Mesothelial cell of epicardium (in vitro differentiated cells): ENCODE results near the gene CCL13. TPM values are rescaled to one million over a fixed set of nuclear protein-coding genes. Genes with fewer than 3 reads are reported as not detected.

Experiments
- DNase-seq, 2 experiments: peaks; one replicate each; pipeline ENCODE4 v3.0.0; 2021; ENCODE audit warnings: low spot score in 2 of 2; ENCODE audit not compliant: unreplicated experiment in 2 of 2
- H3K27ac Mint-ChIP-seq: 2 replicates; pipeline ENCODE4 v1.8.0; 2021; ENCODE audit warnings: mixed read lengths
- H3K27me3 Mint-ChIP-seq: 2 replicates; pipeline ENCODE4 v1.8.0; 2021; ENCODE audit warnings: low read depth, mixed read lengths
- H3K36me3 Mint-ChIP-seq: 2 replicates; pipeline ENCODE4 v1.8.0; 2021; ENCODE audit warnings: mixed read lengths
- H3K4me1 Mint-ChIP-seq: 2 replicates; pipeline ENCODE4 v1.8.0; 2021; ENCODE audit warnings: mixed read lengths
- H3K4me3 Mint-ChIP-seq: 2 replicates; pipeline ENCODE4 v1.8.0; 2021; ENCODE audit warnings: mild to moderate bottlenecking, moderate library complexity, mixed read lengths
- H3K9me3 Mint-ChIP-seq: 2 replicates; pipeline ENCODE4 v1.8.0; 2021; ENCODE audit warnings: mixed read lengths
- total RNA-seq: library from RNA; stranded (reverse); gene quantifications from 3 replicates; pipeline ENCODE4 v1.2.1, GENCODE V29; 2021
- TF ChIP-seq, protein P1 (sequence below): fragments of 200-600 bp; sonication (generic); IDR thresholded peaks from one replicate; pipeline ENCODE4 v1.5.0; 2021; ENCODE audit warnings: antibody characterized with exemption; ENCODE audit not compliant: unreplicated experiment

Gene CCL13
- total RNA-seq, result not detected in 3 replicates

DNA sequence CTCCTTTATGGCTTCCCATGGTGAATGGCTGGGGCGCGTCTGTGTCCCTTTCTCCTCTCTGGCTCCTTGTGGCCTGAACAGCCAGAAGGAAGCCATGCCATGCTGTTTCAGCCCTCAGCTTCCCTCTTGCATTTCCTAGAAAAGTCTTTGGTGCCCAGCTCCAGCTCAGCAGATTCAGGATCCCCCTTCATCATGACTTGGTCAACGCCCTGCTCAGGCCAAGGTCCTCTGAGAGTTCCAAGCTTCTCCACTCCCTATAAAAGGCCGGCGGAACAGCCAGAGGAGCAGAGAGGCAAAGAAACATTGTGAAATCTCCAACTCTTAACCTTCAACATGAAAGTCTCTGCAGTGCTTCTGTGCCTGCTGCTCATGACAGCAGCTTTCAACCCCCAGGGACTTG is at the start of gene CCL13:
Gene CCL13 (plus strand): TSS at position 287 of the 400 bp plus-strand sequence. CDS start 47 bp downstream, at position 334.
- TF ChIP-seq, protein P1, sequence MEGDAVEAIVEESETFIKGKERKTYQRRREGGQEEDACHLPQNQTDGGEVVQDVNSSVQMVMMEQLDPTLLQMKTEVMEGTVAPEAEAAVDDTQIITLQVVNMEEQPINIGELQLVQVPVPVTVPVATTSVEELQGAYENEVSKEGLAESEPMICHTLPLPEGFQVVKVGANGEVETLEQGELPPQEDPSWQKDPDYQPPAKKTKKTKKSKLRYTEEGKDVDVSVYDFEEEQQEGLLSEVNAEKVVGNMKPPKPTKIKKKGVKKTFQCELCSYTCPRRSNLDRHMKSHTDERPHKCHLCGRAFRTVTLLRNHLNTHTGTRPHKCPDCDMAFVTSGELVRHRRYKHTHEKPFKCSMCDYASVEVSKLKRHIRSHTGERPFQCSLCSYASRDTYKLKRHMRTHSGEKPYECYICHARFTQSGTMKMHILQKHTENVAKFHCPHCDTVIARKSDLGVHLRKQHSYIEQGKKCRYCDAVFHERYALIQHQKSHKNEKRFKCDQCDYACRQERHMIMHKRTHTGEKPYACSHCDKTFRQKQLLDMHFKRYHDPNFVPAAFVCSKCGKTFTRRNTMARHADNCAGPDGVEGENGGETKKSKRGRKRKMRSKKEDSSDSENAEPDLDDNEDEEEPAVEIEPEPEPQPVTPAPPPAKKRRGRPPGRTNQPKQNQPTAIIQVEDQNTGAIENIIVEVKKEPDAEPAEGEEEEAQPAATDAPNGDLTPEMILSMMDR, result no peak
- Mint-ChIP-seq H3K27ac (no peak within 1 kb of the TSS), H3K4me3 (no peak within 1 kb of the TSS), H3K36me3 (no peaks in the 10 kb centered on the region), H3K4me1 (no peaks in the 10 kb centered on the region), H3K27me3 (peaks cover 41% of the 10 kb centered on the region), H3K9me3 (peaks cover 5% of the 10 kb centered on the region)
- no peak for DNase-seq

DNA sequence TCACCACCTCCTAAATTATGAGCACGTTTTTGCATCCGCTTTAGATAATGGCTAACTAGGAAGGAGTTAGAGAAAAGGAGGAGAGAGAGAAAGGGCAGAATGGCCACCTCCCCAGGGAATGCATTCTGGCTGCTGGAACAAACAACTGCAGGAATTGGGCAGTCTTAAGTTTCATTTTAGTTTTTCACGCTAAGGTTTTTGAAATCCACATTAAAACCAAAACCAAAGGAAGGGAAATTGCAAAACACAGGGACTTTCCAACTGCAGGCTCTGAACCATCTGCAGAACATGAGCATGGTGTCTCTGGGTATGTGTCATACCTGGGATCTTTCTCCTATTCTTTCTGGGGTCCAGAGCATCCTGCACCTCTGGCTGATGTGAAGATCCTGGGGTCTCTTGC is 49.2 kb upstream of the CCL13 start:
- Mint-ChIP-seq H3K4me3 (no peak overlapping the region), H3K36me3 (no peaks in the 10 kb centered on the region), H3K4me1 (peaks cover 5% of the 10 kb centered on the region), H3K9me3 (no peaks in the 10 kb centered on the region), H3K27me3 (peaks cover 30% of the 10 kb centered on the region), H3K27ac (no peak overlapping the region)
- DNase-seq, result no peak
- TF ChIP-seq, protein P1, result no peak

DNA sequence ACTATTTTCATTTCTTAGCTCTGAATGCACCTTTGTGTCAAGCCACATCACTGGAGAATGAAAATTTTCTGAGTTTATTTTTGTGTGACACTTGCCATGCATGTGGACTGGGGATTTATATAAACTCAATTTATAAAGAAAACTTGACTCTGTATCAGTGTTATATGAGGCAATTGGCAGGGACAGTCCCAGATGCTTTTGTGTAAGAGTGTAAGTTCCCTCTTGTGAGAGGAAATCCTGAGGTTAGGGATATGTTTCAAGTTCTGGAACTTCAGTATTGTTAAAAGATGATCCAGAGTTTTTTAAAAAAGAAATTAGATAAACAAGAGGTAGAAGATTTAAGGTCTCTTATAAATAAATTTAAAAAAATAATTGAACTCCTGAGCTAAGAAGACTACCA is 47.9 kb upstream of the CCL13 start:
- Mint-ChIP-seq H3K27ac (no peak overlapping the region), H3K9me3 (no peaks in the 10 kb centered on the region), H3K27me3 (peaks cover 37% of the 10 kb centered on the region), H3K4me1 (peaks cover 7% of the 10 kb centered on the region), H3K4me3 (no peak overlapping the region), H3K36me3 (no peaks in the 10 kb centered on the region)
- TF ChIP-seq, protein P1, result no peak
- no peak for DNase-seq

DNA sequence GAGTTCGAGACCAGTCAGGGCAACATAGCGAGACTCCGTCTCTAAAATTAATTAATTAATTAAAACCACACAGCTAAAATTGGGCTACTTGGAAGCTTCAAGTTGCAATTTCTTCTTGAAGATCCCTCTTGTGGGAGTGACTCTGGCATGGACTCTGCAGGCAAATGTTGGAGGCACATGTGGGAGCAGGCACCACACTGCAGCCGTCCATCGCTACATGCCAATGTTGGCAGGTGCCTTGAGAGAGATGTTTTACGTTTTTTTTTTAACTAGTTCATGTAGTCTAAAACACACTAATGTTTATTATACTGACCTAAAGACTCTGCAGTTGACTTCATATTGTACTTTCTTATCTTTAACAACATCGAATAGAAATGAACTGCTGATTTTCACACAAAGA is 45.0 kb upstream of the CCL13 start:
- TF ChIP-seq, protein P1, result no peak
- H3K4me3 Mint-ChIP-seq, result no peak overlapping the region
- no peaks in the 10 kb centered on the region for H3K9me3 Mint-ChIP-seq
- no peaks in the 10 kb centered on the region for H3K36me3 Mint-ChIP-seq
- H3K27ac Mint-ChIP-seq, result no peak overlapping the region
- no peak for DNase-seq
- H3K4me1 Mint-ChIP-seq, result peaks cover 7% of the 10 kb centered on the region
- H3K27me3 Mint-ChIP-seq, result peaks cover 55% of the 10 kb centered on the region

DNA sequence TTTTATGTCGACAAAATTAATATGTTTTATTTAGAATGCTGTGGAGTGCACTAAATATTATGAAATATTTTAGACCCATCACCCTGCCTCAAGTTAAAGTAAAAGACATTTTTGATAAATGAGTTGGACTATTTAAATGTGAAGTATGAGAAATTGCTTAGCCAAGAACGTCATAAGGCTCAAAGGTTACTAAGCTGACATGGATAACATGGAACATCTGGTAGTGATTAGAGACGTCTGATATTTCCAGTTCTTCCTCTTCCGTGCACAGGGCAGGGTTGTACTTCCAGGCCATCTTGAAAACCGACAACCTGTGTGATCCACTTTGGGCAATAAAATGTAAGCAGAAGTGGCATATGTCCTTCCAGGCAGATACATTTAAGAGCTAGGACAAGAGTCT is 44.2 kb upstream of the CCL13 start:
- no peaks in the 10 kb centered on the region for H3K9me3 Mint-ChIP-seq
- TF ChIP-seq, protein P1, result no peak
- H3K36me3 Mint-ChIP-seq, result no peaks in the 10 kb centered on the region
- peaks cover 7% of the 10 kb centered on the region for H3K4me1 Mint-ChIP-seq
- H3K27ac Mint-ChIP-seq, result no peak overlapping the region
- H3K4me3 Mint-ChIP-seq, result no peak overlapping the region
- no peak for DNase-seq
- peaks cover 55% of the 10 kb centered on the region for H3K27me3 Mint-ChIP-seq

DNA sequence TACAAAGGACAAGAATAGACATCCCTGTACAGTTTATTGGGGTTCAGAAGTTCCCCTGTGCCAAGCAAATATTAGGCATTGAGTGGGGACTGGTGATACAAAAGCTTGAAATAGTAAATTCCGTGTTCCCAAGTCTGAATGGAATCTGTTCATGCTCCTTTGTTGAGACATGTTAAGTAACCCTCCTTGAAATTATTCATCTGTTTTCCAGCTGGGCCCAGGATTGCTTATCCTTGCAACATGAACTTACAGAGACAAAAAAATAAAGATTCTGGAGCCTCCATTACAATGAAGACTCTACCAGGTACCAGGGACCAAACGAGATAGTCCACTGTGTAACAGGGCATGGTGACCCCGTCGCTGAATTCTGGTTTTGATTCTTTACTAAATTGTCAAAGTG is 43.1 kb upstream of the CCL13 start:
- peaks cover 7% of the 10 kb centered on the region for H3K4me1 Mint-ChIP-seq
- H3K27me3 Mint-ChIP-seq, result peaks cover 47% of the 10 kb centered on the region
- H3K27ac Mint-ChIP-seq, result no peak overlapping the region
- no peaks in the 10 kb centered on the region for H3K36me3 Mint-ChIP-seq
- no peaks in the 10 kb centered on the region for H3K9me3 Mint-ChIP-seq
- no peak overlapping the region for H3K4me3 Mint-ChIP-seq
- TF ChIP-seq, protein P1, result no peak
- DNase-seq, result no peak
